GM12864 (cell line): ENCODE data around the gene MYH11.

Source experiments
- DNase-seq: peaks from one replicate; pipeline ENCODE4 v3.0.0-alpha.2; 2011; ENCODE audit warnings: low read depth
- H3K4me3 ChIP-seq: 2 replicates; pipeline ENCODE4 v1.5.1; 2011; ENCODE audit warnings: mild to moderate bottlenecking, low read depth, low read length, control low read depth
- CTCF ChIP-seq: IDR thresholded peaks from 2 replicates; pipeline ENCODE4 v1.5.1; 2011; ENCODE audit warnings: low read depth, mild to moderate bottlenecking, moderate library complexity, low read length, control low read depth, inconsistent platforms; ENCODE audit errors: missing control alignments

MYH11 gene

GRCh38 chr16:15865742-15866141, 8.9 kb upstream of the MYH11 start:
- DNase-seq = no peak
- H3K4me3 ChIP-seq = no peak overlapping the region
- no peak for TF ChIP-seq CTCF

- no peak for TF ChIP-seq CTCF
- no peak overlapping the region for H3K4me3 ChIP-seq
- no peak for DNase-seq
These were observed 8.1 kb upstream of the MYH11 start for GRCh38 chr16:15864939-15865338.

- no peak overlapping the region for H3K4me3 ChIP-seq
- no peak for DNase-seq
- TF ChIP-seq CTCF = no peak
These were observed 5.2 kb upstream of the MYH11 start for GRCh38 chr16:15861996-15862395.

- H3K4me3 ChIP-seq = no peak overlapping the region
- TF ChIP-seq CTCF = no peak
- no peak for DNase-seq
These were observed 2.3 kb upstream of the MYH11 start for GRCh38 chr16:15858921-15859668.

- TF ChIP-seq CTCF = no peak
- DNase-seq = no peak
- H3K4me3 ChIP-seq = no peak overlapping the region
These were observed 1.1 kb upstream of the MYH11 start for GRCh38 chr16:15857724-15858560.

- no peak for TF ChIP-seq CTCF
- peak overlapping the region; percentile 37; the same call in 1 of the 2 replicates for H3K4me3 ChIP-seq
- no peak for DNase-seq
These were observed 646 bp downstream of the MYH11 start for GRCh38 chr16:15856182-15856581.
